K562 (cell line): Measurements from ENCODE around the gene CDK14. TPM values are rescaled to one million over a fixed set of nuclear protein-coding genes. Genes with fewer than 3 reads are reported as not detected.

Source experiments
- ATAC-seq: fragments of 200-7000 bp; cut with Tn5 transposase; 3 replicates; pipeline ENCODE4 v1.9.1; 2020; ENCODE audit warnings: moderate library complexity
- BruUV-seq: library from RNA; stranded (reverse); fragments of 400-500 nt; replicated peaks from 2 replicates; lab custom pipeline; 2021; lab: Mats Ljungman, UMichigan
- CTCF ChIA-PET: fragments of 300-600 bp; formaldehyde crosslinking; extraction: SDS; loops from one replicate; lab custom pipeline; 2021; ENCODE audit warnings: low intra/inter-chr PET ratio; lab: Yijun Ruan, JAX
- POLR2A ChIA-PET: fragments of 300-600, 350-650 bp; sonication (Branson Sonifier 250); formaldehyde crosslinking; extraction: SDS; loops from one replicate; lab custom pipeline; 2021; ENCODE audit warnings: antibody characterized with exemption, inconsistent platforms; lab: Yijun Ruan, JAX
- DNase-seq, 4 experiments: peaks; one replicate each; pipeline versions ENCODE4 v3.0.0 to v3.0.0-alpha.2; 2011 to 2018; ENCODE audit warnings: low spot score in 3 of 4, mixed read lengths in 3 of 4; ENCODE audit errors: extremely low read depth in 1 of 4
- FAIRE-seq: peaks from 2 replicates; lab custom pipeline; 2011; peaks lifted over from hg19 to GRCh38; lab: Jason Lieb, UNC
- H2AFZ ChIP-seq: 2 replicates; pipeline ENCODE4 v1.6.0; 2011; ENCODE audit warnings: low read depth, low read length, control low read depth, inconsistent platforms
- H3K27ac ChIP-seq: fragments of 200-600 bp; 3 replicates; pipeline ENCODE4 v1.8.0; 2011; ENCODE audit warnings: low read depth, mild to moderate bottlenecking, control low read depth, inconsistent platforms, low read length, moderate library complexity, mixed read lengths; ENCODE audit errors: extremely low read depth
- H3K27me3 ChIP-seq, 2 experiments: fragments of 300-600 bp in 1 of 2; 2 replicates in 1 of 2; 3 replicates in 1 of 2; pipeline versions ENCODE4 v1.6.0 to v1.8.0; 2011; ENCODE audit warnings: inconsistent platforms in 2 of 2, low read length in 2 of 2, mild to moderate bottlenecking in 1 of 2, mixed read lengths in 1 of 2, moderate library complexity in 1 of 2; ENCODE audit not compliant: control insufficient read depth in 2 of 2, insufficient read depth in 2 of 2
- H3K36me3 ChIP-seq: fragments of 300-600 bp; 3 replicates; pipeline ENCODE4 v1.8.0; 2011; ENCODE audit warnings: mild to moderate bottlenecking, low read length, inconsistent platforms; ENCODE audit not compliant: control insufficient read depth, insufficient read depth
- H3K4me1 ChIP-seq, 2 experiments: fragments of 200-600 bp in 1 of 2; replicated peaks in 1 of 2; 2 replicates in 1 of 2; 3 replicates in 1 of 2; pipeline versions ENCODE4 v1.5.1 to v1.8.0; 2011; ENCODE audit warnings: inconsistent platforms in 2 of 2, low read length in 2 of 2, mild to moderate bottlenecking in 1 of 2, mixed read lengths in 1 of 2, moderate library complexity in 1 of 2; ENCODE audit not compliant: control insufficient read depth in 2 of 2, insufficient read depth in 2 of 2
- H3K4me2 ChIP-seq: 2 replicates; pipeline ENCODE4 v1.6.1; 2011; ENCODE audit warnings: low read length, control low read depth, inconsistent platforms, mixed read lengths; ENCODE audit not compliant: insufficient read depth
- H3K4me3 ChIP-seq: fragments of 200-600 bp; sonication (generic), shearing (Covaris generic); 2 replicates; pipeline ENCODE4 v1.5.1; 2016; ENCODE audit warnings: control low read depth, inconsistent platforms
- H3K79me2 ChIP-seq: fragments of 200-600 bp; 3 replicates; pipeline ENCODE4 v1.8.0; 2011; ENCODE audit warnings: low read length, inconsistent platforms; ENCODE audit not compliant: control insufficient read depth, insufficient read depth
- H3K9ac ChIP-seq, 2 experiments: 2 replicates each; pipeline versions ENCODE4 v1.6.0 to v1.6.1; 2011; ENCODE audit warnings: low read depth in 2 of 2, low read length in 2 of 2, control low read depth in 1 of 2, inconsistent platforms in 1 of 2, mild to moderate bottlenecking in 1 of 2, mixed read lengths in 1 of 2; ENCODE audit not compliant: insufficient read depth in 1 of 2
- H3K9me1 ChIP-seq: one replicate; pipeline ENCODE4 v1.6.0; 2011; ENCODE audit warnings: inconsistent platforms, mild to moderate bottlenecking, low read length, moderate library complexity; ENCODE audit not compliant: control insufficient read depth, insufficient read depth
- H3K9me3 ChIP-seq: replicated peaks from 2 replicates; pipeline ENCODE4 v1.5.1; 2011; ENCODE audit warnings: low read depth, low read length, inconsistent platforms; ENCODE audit not compliant: control insufficient read depth, insufficient read depth
- H4K20me1 ChIP-seq: replicated peaks from 2 replicates; pipeline ENCODE4 v1.6.1; 2011; ENCODE audit warnings: low read length, inconsistent platforms, mixed read lengths; ENCODE audit not compliant: control insufficient read depth, insufficient read depth
- CLOCK ChIP-seq: fragments of 250-450 bp; sonication (Bioruptor Pico); IDR thresholded peaks from 2 replicates; pipeline ENCODE4 v1.4.0; 2020; ENCODE audit warnings: mild to moderate bottlenecking, moderate library complexity, borderline replicate concordance
- HMGXB4 ChIP-seq: sonication (generic); formaldehyde crosslinking; IDR thresholded peaks from 2 replicates; pipeline ENCODE4 v1.8.1; 2023; ENCODE audit warnings: mild to moderate bottlenecking, missing genetic modification reagents
- HNRNPL ChIP-seq: fragments of 200-400 bp; formaldehyde crosslinking; IDR thresholded peaks from 2 replicates; pipeline ENCODE4 v1.6.1; 2017; ENCODE audit warnings: low read depth, mild to moderate bottlenecking, low read length
- HNRNPLL ChIP-seq: fragments of 200-400 bp; formaldehyde crosslinking; IDR thresholded peaks from 2 replicates; pipeline ENCODE4 v1.6.1; 2017; ENCODE audit warnings: low read length, low read depth, mild to moderate bottlenecking; ENCODE audit not compliant: poor library complexity, severe bottlenecking
- L3MBTL2 ChIP-seq: fragments of 450-650 bp; IDR thresholded peaks from 2 replicates; pipeline ENCODE4 v1.6.1; 2016; ENCODE audit warnings: mild to moderate bottlenecking, moderate library complexity
- LEF1 ChIP-seq: fragments of 450-650 bp; IDR thresholded peaks from 2 replicates; pipeline ENCODE4 v1.6.1; 2016; ENCODE audit warnings: mild to moderate bottlenecking
- SMAD4 ChIP-seq: fragments of 250-450 bp; sonication (Bioruptor Pico); conservative IDR thresholded peaks from 2 replicates; pipeline ENCODE4 v1.8.0; 2021; ENCODE audit warnings: inconsistent platforms, mild to moderate bottlenecking, moderate library complexity
- SMC3 ChIP-seq: conservative IDR thresholded peaks from 2 replicates; pipeline ENCODE4 v1.6.1; 2011; ENCODE audit warnings: low read depth, low read length, improper control_type of control experiment; ENCODE audit not compliant: insufficient read depth
- ZNF23 ChIP-seq: fragments of 250-450 bp; sonication (Bioruptor Pico); IDR thresholded peaks from 2 replicates; pipeline ENCODE4 v1.4.0; 2020; ENCODE audit warnings: mild to moderate bottlenecking
- ZNF263 ChIP-seq: sonication (generic); formaldehyde crosslinking; IDR thresholded peaks from 2 replicates; pipeline ENCODE4 v1.8.0; 2022; ENCODE audit warnings: mild to moderate bottlenecking, missing genetic modification reagents, borderline replicate concordance
- WGBS: fragments of 100-300 bp; shearing (Covaris generic); methylation state at CpG from one replicate; pipeline ENCODE4 v1.1.6; 2016; ENCODE audit warnings: low coverage, mixed read lengths; ENCODE audit not compliant: insufficient coverage; ENCODE audit errors: missing lambda C conversion rate; 5-methylcytosine and 5-hydroxymethylcytosine counted together
- in situ Hi-C: fragments of 300-500 bp; cut with MboI; formaldehyde crosslinking; loops from 4 replicates; pipeline ENCODE4 v1.15.0; 2018; ENCODE audit warnings: inconsistent platforms, mixed read lengths
- intact Hi-C: fragments of 100-400 bp; cut with micrococcal nuclease; formaldehyde crosslinking; loops from 2 replicates; pipeline ENCODE4 v1.14.2; 2022
- polyA plus RNA-seq, 8 experiments: library from polyadenylated mRNA; depleted of rRNA in 4 of 8; stranded (reverse) in 5 of 8; unstranded in 3 of 8; fragments of >200 nt; fragmentation: Nextera tagmentation in 2 of 8; fragmentation: Illumina TruSeq in 1 of 8; extraction: Ambion mirVana in 2 of 8; extraction: Trizol in 1 of 8; gene quantifications; 2 replicates each; pipeline versions ENCODE4 v1.2.1 to v1.2.3, GENCODE V29; 2011 to 2014; ENCODE audit warnings: inconsistent platforms in 1 of 8, missing spikeins in 1 of 8
- total RNA-seq, 7 experiments: library from RNA; depleted of rRNA in 6 of 7; stranded (reverse); fragments of >200 nt in 6 of 7; fragmentation: Illumina TruSeq in 2 of 7; extraction: Trizol in 2 of 7; gene quantifications; 2 replicates each; pipeline versions ENCODE4 v1.2.1 to v1.2.3, GENCODE V29; 2011 to 2021; ENCODE audit warnings: low replicate concordance in 1 of 7

CDK14 gene
- total and polyA plus RNA-seq, 9 of the 15 experiments (the other 6 are each of a cell fraction or from before 2014, with no cell fraction given) = 0.03 to 0.91 (median 0.16) TPM

GRCh38 chr7:91233212-91233611 lies 637.1 kb downstream of the CDK14 start:
- ATAC-seq = no peak
- 2% methylated on average over 8 of the region's 8 CpGs for WGBS
- Histone ChIP-seq H3K27me3 (peaks cover 24 to 26% of the 10 kb centered on the region in 2 experiments), H3K36me3 (no peaks in the 10 kb centered on the region), H3K4me1 (no peaks in the 10 kb centered on the region), H2AFZ (no peak overlapping the region), H3K4me2 (no peak overlapping the region), H3K9me3 (no peaks in the 10 kb centered on the region), H3K27ac (no peak overlapping the region), H3K4me3 (no peak overlapping the region), H3K9me1 (no peaks in the 10 kb centered on the region), H3K79me2 (no peaks in the 10 kb centered on the region), H4K20me1 (no peaks in the 10 kb centered on the region), H3K9ac (no peak overlapping the region)
- CTCF ChIA-PET = no interaction called here
- TF ChIP-seq ZNF263 (CRISPR knock-in tag) (no peak), HNRNPLL (no peak), ZNF23 (no peak), CLOCK (CRISPR knock-in tag) (no peak), HNRNPL (no peak), HMGXB4 (no peak), SMC3 (no peak), LEF1 (no peak), SMAD4 (CRISPR knock-in tag) (no peak), L3MBTL2 (no peak)
- in situ Hi-C loops = no loop called here
- DNase-seq = no peak
- BruUV-seq = no TSS peak
- POLR2A ChIA-PET = interaction anchor here (0.6 to 1.7 kb wide), 4 partner anchors 8 to 414 kb away, joined by 3 to 5 read pairs (median 4); no protein-coding TSS in a partner anchor
- intact Hi-C loops = no loop called here
- no peak for FAIRE-seq
